ENCODE results near the gene IGSF10. TPM values are rescaled to one million over a fixed set of nuclear protein-coding genes. Genes with fewer than 3 reads are reported as not detected.
"Not testable (repeated sequence)": the region's sequence is repeated elsewhere in the genome, so short reads cannot be mapped to it uniquely, and the experiment has no call there.

The IGSF10 gene
- total RNA-seq, 1 donor from 2014 or later, result 1.6 TPM

- no peaks in the 10 kb centered on the region for H3K36me3 Mint-ChIP-seq (ENCODE audit: insufficient read depth)
- no peaks in the 10 kb centered on the region for H3K4me1 Mint-ChIP-seq (ENCODE audit: low read depth)
- H3K27me3 Mint-ChIP-seq, result no peaks in the 10 kb centered on the region
- no peak for DNase-seq (ENCODE audit: low spot score, unreplicated experiment)
- H3K27ac Mint-ChIP-seq, result no peak overlapping the region
- H3K4me3 Mint-ChIP-seq (ENCODE audit: low read depth), result no peak overlapping the region
- no peaks in the 10 kb centered on the region for H3K9me3 Mint-ChIP-seq (ENCODE audit: low read depth)
- no peak for TF ChIP-seq CTCF (IDR thresholded peaks at IDR 0.05; ENCODE audit: unreplicated experiment)
Observed at GRCh38 chr3:151501171-151501922, 40.5 kb upstream of the IGSF10 start.

- Mint-ChIP-seq H3K4me1 (ENCODE audit: low read depth) (no peaks in the 10 kb centered on the region), H3K36me3 (ENCODE audit: insufficient read depth) (no peaks in the 10 kb centered on the region), H3K4me3 (ENCODE audit: low read depth) (no peak overlapping the region), H3K27ac (no peak overlapping the region), H3K9me3 (ENCODE audit: low read depth) (no peaks in the 10 kb centered on the region), H3K27me3 (no peaks in the 10 kb centered on the region)
- TF ChIP-seq CTCF (IDR thresholded peaks at IDR 0.05; ENCODE audit: unreplicated experiment), result no peak
- no peak for DNase-seq (ENCODE audit: low spot score, unreplicated experiment)
Observed at GRCh38 chr3:151499168-151499567, 38.3 kb upstream of the IGSF10 start.

GRCh38 chr3:151491525-151491924 is 30.7 kb upstream of the IGSF10 start:
- H3K27me3 Mint-ChIP-seq, result no peaks in the 10 kb centered on the region
- DNase-seq (ENCODE audit: low spot score, unreplicated experiment), result no peak
- no peak overlapping the region for H3K4me3 Mint-ChIP-seq (ENCODE audit: low read depth)
- H3K27ac Mint-ChIP-seq, result no peak overlapping the region
- no peaks in the 10 kb centered on the region for H3K4me1 Mint-ChIP-seq (ENCODE audit: low read depth)
- no peaks in the 10 kb centered on the region for H3K36me3 Mint-ChIP-seq (ENCODE audit: insufficient read depth)
- H3K9me3 Mint-ChIP-seq (ENCODE audit: low read depth), result peaks cover 5% of the 10 kb centered on the region
- no peak for TF ChIP-seq CTCF (IDR thresholded peaks at IDR 0.05; ENCODE audit: unreplicated experiment)

GRCh38 chr3:151487833-151488232 is 27.0 kb upstream of the IGSF10 start:
- not testable (repeated sequence) for H3K4me1 Mint-ChIP-seq (ENCODE audit: low read depth); H3K9me3 Mint-ChIP-seq (ENCODE audit: low read depth); DNase-seq (ENCODE audit: low spot score, unreplicated experiment); H3K4me3 Mint-ChIP-seq (ENCODE audit: low read depth); H3K36me3 Mint-ChIP-seq (ENCODE audit: insufficient read depth); H3K27ac Mint-ChIP-seq; H3K27me3 Mint-ChIP-seq

GRCh38 chr3:151483961-151484520 is 23.2 kb upstream of the IGSF10 start:
- no peak overlapping the region for H3K4me3 Mint-ChIP-seq (ENCODE audit: low read depth)
- no peak for DNase-seq (ENCODE audit: low spot score, unreplicated experiment)
- peaks cover 10% of the 10 kb centered on the region for H3K9me3 Mint-ChIP-seq (ENCODE audit: low read depth)
- peaks cover 3% of the 10 kb centered on the region for H3K4me1 Mint-ChIP-seq (ENCODE audit: low read depth)
- no peaks in the 10 kb centered on the region for H3K36me3 Mint-ChIP-seq (ENCODE audit: insufficient read depth)
- no peak overlapping the region for H3K27ac Mint-ChIP-seq
- no peaks in the 10 kb centered on the region for H3K27me3 Mint-ChIP-seq
- TF ChIP-seq CTCF (IDR thresholded peaks at IDR 0.05; ENCODE audit: unreplicated experiment), result no peak

- Mint-ChIP-seq H3K36me3 (ENCODE audit: insufficient read depth) (no peaks in the 10 kb centered on the region), H3K9me3 (ENCODE audit: low read depth) (peaks cover 6% of the 10 kb centered on the region), H3K4me3 (ENCODE audit: low read depth) (no peak overlapping the region), H3K27me3 (no peaks in the 10 kb centered on the region), H3K27ac (no peak overlapping the region), H3K4me1 (ENCODE audit: low read depth) (peaks cover 5% of the 10 kb centered on the region)
- no peak for TF ChIP-seq CTCF (IDR thresholded peaks at IDR 0.05; ENCODE audit: unreplicated experiment)
- DNase-seq (ENCODE audit: low spot score, unreplicated experiment), result no peak
Observed at GRCh38 chr3:151483488-151483887, 22.6 kb upstream of the IGSF10 start.

All from progenitor cell of endocrine pancreas (in vitro differentiated cells).